HG03442 (cell line): ENCODE results near the gene MS4A3.
"Not testable (repeated sequence)": the region's sequence is repeated elsewhere in the genome, so short reads cannot be mapped to it uniquely, and the experiment has no call there.

Source experiments
- ATAC-seq: cut with Tn5 transposase; IDR thresholded peaks from one replicate; pipeline ENCODE4 v1.9.1; 2021; ENCODE audit warnings: mild to moderate bottlenecking, moderate library complexity; ENCODE audit not compliant: unreplicated experiment

MS4A3 gene

DNA sequence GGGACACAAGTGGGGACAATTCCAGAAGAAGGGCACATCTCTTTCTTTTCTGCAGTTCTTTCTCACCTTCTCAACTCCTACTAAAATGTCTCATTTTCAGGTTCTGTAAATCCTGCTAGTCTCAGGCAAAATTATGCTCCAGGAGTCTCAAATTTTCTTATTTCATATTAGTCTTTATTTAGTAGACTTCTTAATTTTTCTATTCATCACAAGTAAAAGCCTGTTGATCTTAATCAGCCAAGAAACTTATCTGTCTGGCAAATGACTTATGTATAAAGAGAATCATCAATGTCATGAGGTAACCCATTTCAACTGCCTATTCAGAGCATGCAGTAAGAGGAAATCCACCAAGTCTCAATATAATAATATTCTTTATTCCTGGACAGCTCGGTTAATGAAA, 31.9 kb downstream of the MS4A3 start, which contains the start of gene MS4A2:
Gene MS4A2, plus strand, starts transcription at position 301 of the 400 bp plus-strand sequence. CDS start 102 bp downstream, outside the sequence.
- ATAC-seq: no peak

GRCh38 chr11:60095477-60096120, 39.1 kb downstream of the MS4A3 start:
- ATAC-seq: no peak

GRCh38 chr11:60097189-60097588, 40.7 kb downstream of the MS4A3 start:
- no peak for ATAC-seq

DNA sequence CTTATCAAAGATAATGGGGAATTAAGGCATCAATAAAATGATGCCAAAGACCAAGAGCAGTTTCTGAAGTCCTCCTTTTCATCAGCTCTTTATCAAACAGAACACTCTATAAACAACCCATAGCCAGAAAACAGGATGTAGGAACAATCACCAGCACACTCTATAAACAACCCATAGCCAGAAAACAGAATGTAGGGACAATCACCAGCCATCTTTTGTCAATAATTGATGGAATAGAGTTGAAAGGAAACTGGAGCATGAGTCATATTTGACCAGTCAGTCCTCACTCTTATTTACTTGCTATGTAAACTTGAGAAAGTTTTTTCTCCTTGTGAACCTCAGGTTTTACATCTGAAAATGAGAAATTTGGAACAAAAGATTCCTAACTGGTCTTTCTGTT, 42.0 kb downstream of the MS4A3 start:
- ATAC-seq: no peak

DNA sequence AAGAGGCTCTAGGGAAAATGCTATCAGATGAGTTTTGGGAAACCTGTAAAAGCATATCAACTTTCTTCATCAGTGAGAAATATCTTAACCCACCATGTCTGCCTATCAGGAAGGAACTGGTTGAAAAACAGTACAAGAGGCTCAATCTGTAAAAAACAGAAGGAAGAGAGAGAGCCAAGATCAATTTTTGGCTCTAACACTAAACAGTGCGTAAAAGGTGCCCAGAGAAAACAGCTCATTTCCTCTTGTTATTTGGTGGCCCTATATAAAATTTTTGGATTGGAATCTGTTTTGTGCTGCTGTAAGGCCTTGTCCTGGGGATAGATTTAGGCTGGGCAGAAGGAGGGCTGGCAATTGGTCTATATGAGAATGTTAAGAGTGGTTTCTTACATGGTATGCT, 44.1 kb downstream of the MS4A3 start:
- ATAC-seq: no peak

DNA sequence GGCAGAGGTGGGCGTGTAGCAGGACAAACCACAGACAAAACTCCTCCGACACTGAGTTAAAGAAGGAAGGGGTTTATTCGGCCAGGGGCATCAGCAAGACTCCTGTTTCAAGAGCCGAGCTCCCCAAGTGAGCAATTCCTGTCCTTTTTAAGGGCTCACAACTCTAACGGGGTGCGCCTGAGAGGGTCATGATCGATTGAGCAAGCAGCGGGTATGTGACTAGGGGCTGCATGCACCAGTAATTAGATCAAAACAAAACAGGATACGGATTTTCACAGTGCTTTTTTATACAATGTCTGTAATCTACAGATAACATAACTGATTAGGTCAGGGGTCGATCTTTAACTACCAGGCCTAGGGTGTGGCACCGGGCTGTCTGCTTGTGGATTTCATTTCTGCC, 44.9 kb downstream of the MS4A3 start:
- not testable (repeated sequence) for ATAC-seq

DNA sequence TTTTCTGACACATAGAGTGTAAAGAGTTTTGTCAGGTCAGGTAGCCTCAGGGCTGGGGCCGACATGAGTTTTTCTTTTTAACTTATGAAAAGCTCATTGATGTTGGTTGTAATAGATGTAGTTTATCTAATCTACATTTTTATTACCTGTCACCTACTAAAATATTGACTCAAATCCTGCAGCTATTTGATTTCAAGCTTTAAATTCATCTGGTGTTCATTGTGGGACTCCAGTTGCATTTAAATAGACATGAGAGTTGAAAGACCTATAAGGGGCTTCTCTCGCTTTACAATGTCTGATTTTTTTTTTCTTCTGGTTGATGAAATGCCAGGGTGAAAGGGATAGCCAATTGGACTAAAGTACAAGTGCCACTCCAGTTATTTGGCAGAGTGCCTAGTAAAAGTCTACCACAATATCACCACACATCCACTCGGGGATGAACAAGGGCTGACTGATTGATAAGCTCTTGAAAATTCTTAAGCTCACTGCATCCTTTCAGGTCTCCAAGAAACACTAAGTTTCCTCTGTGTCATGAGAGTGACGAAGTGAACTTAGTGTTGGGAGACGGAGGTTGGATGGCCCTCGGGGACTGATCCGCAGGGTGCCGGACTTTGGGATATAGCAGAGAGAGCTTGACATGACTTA, 48.1 kb downstream of the MS4A3 start:
- not testable (repeated sequence) for ATAC-seq

DNA sequence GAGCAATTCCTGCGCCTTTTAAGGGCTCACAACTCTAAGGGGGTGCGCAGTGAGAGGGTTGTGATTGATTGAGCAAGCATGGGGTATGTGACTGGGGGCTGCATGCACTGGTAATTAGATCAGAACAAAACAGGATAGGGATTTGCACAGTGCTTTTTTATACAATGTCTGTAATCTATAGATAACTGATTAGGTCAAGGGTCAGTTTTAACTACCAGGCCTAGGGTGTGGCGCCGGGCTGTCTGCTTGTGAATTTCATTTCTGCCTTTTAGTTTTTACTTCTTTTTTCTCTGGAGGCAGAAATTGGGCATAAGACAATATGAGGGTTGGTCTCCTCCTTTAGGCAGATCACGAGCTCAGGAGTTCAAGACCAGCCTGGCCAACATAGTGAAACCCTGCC, 52.2 kb downstream of the MS4A3 start:
- not testable (repeated sequence) for ATAC-seq

- no peak for ATAC-seq
Observed at GRCh38 chr11:60111793-60112192, 55.3 kb downstream of the MS4A3 start.

DNA sequence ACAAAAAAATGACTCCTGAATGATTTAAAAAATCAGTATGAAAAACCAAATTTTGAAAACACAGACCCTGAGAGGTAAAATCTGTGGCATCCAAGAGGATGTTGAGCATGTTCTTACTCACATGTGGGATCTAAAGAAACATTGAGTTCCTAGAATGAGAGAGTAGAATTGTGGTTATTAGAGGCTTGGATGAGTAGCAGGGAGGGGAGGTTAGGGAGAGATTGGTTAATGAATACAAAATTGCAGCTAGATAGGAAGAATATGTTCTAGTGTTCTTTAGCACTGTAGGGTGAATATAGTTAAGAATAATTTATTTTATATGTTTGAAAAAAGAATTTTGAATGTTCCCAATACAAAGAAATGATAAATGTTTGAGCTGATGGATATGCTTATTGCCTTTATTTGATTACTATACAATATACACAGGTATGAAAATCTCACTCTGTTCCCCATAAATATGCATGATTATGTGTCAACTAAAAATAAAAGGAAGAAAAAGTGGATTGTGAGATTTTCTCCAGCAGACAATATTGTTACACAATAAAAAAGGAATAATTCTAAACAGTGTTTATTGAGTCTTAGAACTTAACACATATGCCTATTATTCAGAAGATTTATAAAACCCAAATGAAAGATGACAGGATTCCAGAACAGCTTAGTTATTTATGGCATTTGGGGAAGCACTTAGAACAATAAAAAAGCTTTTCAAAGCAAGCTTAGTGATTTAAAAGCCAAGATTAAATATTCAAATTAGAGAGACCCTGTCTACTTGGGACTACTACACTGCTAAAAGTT, 60.7 kb downstream of the MS4A3 start:
- no peak for ATAC-seq

- ATAC-seq: no peak
Observed at GRCh38 chr11:60118338-60118737, 61.9 kb downstream of the MS4A3 start.

DNA sequence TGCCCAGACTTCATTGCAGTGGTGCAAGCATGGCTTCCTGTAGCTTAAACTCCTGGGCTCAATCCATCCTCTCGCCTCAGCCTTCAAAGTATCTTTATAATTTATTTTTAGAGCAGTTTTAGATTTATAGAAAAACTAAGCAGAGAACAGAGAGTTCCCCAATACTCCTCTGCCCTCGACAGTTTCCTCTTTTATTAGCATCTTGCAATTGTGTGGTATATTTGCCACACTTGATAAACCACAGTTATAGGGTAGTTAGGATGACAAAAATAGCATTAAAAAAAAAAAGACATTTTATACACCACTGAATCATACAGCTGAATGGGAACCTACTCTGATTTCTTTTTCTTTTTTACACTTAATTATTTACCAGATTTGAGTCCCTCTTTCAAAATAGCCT, 63.2 kb downstream of the MS4A3 start:
- no peak for ATAC-seq
